SHP77 (cell line): ENCODE data around the gene DNAH11.

Experiments used
- DNase-seq, 2 experiments: peaks; one replicate each; lab custom pipeline; 2025; lab: John Stamatoyannopoulos, UW

DNAH11 gene

GRCh38 chr7:21550821-21551531 is 8.1 kb downstream of the DNAH11 start:
- DNase-seq = no peak

DNA sequence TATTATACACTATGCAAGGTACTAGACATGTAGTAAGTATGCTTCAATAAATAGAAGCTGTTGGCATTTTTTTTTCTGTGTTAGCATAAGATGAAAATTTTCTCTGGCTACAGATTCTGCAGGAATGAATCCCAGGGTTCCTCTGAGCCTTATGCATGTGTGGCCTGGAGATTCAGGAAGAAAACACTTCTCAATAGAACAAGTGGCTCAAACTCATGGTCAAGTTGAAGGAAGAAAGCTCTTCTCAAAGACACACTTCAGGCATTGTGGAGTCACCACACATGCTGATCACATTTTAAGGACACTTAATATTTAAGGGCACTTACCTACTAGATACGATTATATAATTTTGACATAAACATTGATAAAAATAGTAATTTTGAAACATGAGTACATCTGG is 19.5 kb downstream of the DNAH11 start:
- DNase-seq = no peak

GRCh38 chr7:21565614-21566013 is 22.8 kb downstream of the DNAH11 start:
- no peak for DNase-seq

- DNase-seq = no peak
Observed at GRCh38 chr7:21566094-21566493, 23.3 kb downstream of the DNAH11 start.

DNA sequence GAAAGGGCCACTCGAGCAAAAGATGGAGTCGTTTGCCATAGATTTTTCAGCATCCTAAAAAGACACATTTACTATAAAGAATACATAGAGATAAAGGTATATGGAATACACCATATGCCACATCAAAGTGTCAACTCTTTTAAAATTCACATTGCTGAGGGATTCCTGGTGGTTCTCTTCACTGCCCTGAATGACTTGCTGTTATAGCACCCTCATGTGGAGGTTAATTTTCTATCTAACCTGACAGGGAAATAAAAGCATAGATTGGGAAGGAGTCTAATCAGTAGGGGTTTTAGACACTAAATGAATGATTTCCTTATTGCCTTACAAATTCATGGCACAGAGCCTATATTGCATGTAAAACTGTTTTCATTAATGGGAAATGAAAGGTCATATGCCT is 25.9 kb downstream of the DNAH11 start:
- peak; percentile 23 to 25 for DNase-seq

- no peak for DNase-seq
Observed at GRCh38 chr7:21572331-21573313, 29.8 kb downstream of the DNAH11 start.

- no peak for DNase-seq
Observed at GRCh38 chr7:21579341-21580072, 36.7 kb downstream of the DNAH11 start.

DNA sequence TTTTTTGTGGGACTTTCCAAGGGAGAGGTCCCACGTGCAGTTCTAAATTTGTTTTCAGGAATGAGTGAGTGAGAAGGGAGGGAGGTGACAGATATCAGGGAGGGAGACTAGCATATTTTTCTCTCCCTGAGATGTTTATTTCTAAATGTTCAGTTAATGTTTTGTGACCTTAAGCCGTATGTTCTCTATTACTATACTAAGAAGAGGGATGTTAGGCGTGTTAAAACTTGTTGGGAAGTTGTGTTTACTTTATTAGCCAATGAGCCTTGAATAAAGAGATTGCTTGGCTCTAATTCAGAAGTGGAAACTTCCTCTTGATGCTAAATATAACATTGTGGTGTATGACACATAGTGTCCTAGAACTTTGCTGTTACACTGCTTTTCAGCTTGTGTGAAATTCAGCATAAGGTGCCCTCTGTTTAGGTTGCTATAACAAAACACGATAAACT is 37.3 kb downstream of the DNAH11 start:
- DNase-seq = no peak

- no peak for DNase-seq
Observed at GRCh38 chr7:21585070-21585724, 42.4 kb downstream of the DNAH11 start.

- no peak for DNase-seq
Observed at GRCh38 chr7:21587139-21587784, 44.4 kb downstream of the DNAH11 start.

DNA sequence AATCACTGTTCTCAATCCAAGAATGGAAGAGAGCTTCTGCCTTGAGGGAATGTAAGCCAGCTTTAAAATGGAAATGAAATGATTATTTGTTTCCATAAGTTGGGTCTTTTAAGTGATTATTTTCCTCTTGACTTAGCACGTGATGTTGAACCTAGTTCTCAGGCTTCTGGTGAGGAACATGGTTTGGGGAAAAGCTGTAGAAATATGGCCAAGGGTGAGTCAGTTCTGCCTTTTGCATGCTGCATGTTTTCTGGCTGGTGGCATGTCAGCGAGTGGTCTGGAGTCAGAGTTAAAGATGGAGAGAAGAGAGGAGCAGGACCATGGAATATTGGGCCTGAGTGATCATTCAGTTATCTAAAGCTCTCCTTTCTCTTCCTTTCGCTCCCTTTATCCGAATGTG is 54.0 kb downstream of the DNAH11 start:
- no peak for DNase-seq

- DNase-seq = no peak
Observed at GRCh38 chr7:21603462-21603861, 60.6 kb downstream of the DNAH11 start.

GRCh38 chr7:21603972-21604749 is 61.3 kb downstream of the DNAH11 start:
- no peak for DNase-seq

DNA sequence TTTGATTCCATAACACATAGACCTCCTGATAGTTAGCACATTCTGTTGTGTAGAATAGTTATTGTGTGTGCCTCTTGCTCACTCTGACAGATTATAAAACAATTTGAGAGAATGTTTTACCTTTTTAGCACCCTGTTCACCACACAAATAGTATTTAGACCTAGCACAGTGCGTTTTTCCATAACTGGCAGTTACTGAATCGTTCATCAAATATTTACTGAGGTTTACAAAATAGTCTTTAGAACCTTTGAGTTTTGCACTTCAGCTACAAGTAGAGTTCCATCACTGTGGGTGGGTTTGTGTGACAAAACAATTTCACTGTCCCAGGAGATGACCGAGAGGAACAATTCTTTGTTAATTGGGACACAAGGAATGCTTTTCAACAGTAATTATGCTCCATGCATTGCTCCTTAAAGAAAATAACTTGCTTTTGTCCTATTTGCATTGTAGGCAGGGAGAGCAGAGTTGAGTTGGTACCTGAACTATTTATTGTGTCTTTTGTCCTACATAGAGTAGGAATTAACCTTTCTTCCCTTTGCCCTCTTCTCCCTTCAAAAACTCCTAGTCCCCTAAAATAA is 62.3 kb downstream of the DNAH11 start:
- no peak for DNase-seq

DNA sequence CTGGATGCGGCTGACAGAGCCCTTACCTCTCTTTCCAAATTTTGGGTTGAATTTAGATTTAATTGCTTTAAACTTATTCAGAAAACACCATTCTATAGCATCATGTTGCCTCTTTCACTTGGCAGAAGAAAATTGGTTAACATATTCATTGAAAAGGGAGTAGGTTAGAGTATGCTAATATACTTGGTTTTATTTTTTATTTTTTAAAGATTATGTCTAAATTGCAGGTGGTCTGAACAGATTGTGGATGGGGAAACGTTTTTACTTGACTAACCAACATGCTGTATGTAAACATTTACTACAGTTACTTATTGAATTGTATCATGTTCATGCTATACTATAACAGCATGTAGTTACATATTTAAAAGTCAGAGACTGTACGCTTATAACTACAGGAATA is 65.6 kb downstream of the DNAH11 start:
- DNase-seq = no peak

GRCh38 chr7:21611129-21611528 is 68.3 kb downstream of the DNAH11 start:
- DNase-seq = no peak

DNA sequence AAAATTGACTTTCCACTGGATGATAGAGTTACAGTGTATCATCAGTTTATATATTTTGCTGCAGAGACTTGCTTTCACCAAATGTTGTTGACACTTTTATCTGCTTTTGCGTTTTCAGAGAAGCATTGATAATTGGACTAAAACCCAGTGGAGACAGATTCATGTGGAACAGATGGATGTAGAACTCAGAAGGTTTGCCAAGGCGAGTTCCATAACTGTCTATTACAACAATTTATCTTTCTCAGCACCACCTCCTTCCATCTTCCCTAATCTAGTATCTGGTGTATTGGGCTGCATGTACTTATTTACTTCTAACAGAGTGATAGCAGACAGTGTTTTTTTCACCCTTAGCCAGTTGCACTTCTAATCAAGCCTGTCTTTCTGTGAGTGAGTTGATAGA is 73.3 kb downstream of the DNAH11 start:
- DNase-seq = no peak

DNA sequence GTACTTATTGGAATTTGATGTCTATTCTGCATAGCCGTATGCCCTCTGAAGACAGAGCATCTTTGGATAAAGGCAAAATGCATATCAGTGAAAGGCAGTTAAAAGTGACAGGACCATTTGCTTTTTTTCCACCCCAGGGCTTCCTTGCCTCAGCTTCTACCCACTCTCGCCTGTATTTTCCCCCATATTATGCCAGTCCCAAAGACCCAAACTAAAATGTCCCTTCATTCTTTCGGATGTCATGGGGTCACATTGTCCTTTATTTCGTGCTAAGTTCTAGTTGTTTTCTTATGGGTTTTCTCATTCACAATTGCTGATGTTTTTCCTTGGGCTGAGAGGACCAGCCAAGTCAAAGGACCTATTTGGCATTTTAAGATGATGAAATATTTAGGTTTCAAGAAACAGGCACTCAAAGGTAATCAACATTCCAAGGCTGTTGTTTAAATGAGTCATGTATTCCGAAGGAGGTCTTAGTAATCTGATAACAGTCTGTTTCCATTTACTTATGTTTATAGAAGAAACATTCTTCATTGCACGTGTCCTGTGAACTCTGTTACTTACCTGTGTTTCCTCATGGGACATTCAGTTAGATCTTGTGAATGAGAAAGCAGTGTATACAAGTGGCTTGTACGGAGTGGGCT is 74.1 kb downstream of the DNAH11 start:
- DNase-seq = no peak

DNA sequence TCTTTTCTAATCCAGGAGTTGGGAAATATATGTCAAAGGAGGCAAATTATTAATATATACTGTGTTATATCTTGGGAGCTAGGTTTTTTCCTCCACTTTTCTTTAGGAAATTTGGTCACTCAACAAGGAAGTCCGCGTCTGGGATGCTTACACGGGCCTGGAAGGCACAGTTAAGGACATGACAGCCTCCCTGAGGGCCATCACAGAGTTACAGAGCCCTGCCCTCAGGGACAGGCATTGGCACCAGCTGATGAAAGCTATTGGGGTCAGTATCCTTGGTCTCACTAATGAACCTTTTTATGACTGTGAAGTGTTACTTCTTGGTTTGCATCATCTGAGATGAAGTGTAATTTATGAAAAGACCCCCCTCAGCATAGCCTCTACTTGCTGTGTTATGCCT is 74.7 kb downstream of the DNAH11 start:
- DNase-seq = no peak

GRCh38 chr7:21617916-21618390 is 75.1 kb downstream of the DNAH11 start:
- no peak for DNase-seq
